OCI-LY7 (cell line): ENCODE measurements around the gene GP5. TPM values are rescaled to one million over a fixed set of nuclear protein-coding genes. Genes with fewer than 3 reads are reported as not detected.

ENCODE experiments used
- BruUV-seq: library from RNA; stranded (reverse); fragments of 400-500 nt; replicated peaks from 2 replicates; lab custom pipeline; 2021; lab: Mats Ljungman, UMichigan
- CTCF ChIA-PET: fragments of 300-600 bp; sonication (Branson Sonifier 250); formaldehyde crosslinking; loops from one replicate; lab custom pipeline; 2022; ENCODE audit warnings: antibody characterized with exemption; ENCODE audit not compliant: unreplicated experiment; lab: Charles Lee
- POLR2A ChIA-PET: fragments of 300-600 bp; sonication (Branson Sonifier 250); formaldehyde crosslinking; loops from one replicate; lab custom pipeline; 2022; ENCODE audit warnings: antibody characterized with exemption; lab: Charles Lee
- DNase-seq: peaks from one replicate; pipeline ENCODE4 v3.0.0-alpha.2; 2015; ENCODE audit warnings: low spot score
- H2AFZ ChIP-seq: fragments of 200-600 bp; sonication (generic), shearing (Covaris generic); 2 replicates; pipeline ENCODE4 v1.6.1; 2014; ENCODE audit warnings: mild to moderate bottlenecking, antibody characterized with exemption, low read length, moderate library complexity
- H3K27ac ChIP-seq: fragments of 200-600 bp; sonication (generic); 2 replicates; pipeline ENCODE4 v1.5.1; 2014; ENCODE audit warnings: mixed run types, low read depth, mild to moderate bottlenecking, moderate library complexity, low read length, inconsistent platforms; ENCODE audit not compliant: poor library complexity, severe bottlenecking
- H3K36me3 ChIP-seq: fragments of 200-600 bp; sonication (generic); 2 replicates; pipeline ENCODE4 v1.6.1; 2014; ENCODE audit warnings: mild to moderate bottlenecking, antibody characterized with exemption, low read length, moderate library complexity, mixed read lengths; ENCODE audit not compliant: insufficient read depth
- H3K4me1 ChIP-seq: fragments of 200-600 bp; sonication (generic); 2 replicates; pipeline ENCODE4 v1.5.1; 2014; ENCODE audit warnings: mild to moderate bottlenecking, low read length; ENCODE audit not compliant: insufficient read depth, poor library complexity, severe bottlenecking
- H3K4me2 ChIP-seq: fragments of 200-600 bp; sonication (generic); 2 replicates; pipeline ENCODE4 v1.6.1; 2014; ENCODE audit warnings: mild to moderate bottlenecking, low read length
- H3K4me3 ChIP-seq: fragments of 200-600 bp; sonication (generic); 2 replicates; pipeline ENCODE4 v1.5.1; 2014; ENCODE audit warnings: mild to moderate bottlenecking, low read depth, low read length; ENCODE audit not compliant: poor library complexity, severe bottlenecking
- H3K79me2 ChIP-seq: fragments of 200-600 bp; sonication (generic); 2 replicates; pipeline ENCODE4 v1.6.1; 2016; ENCODE audit warnings: low read depth, mild to moderate bottlenecking, low read length, moderate library complexity, mixed read lengths; ENCODE audit not compliant: insufficient read depth
- H3K9me2 ChIP-seq: fragments of 200-600 bp; sonication (generic); 2 replicates; pipeline ENCODE4 v1.6.1; 2016; ENCODE audit warnings: mild to moderate bottlenecking, low read length, mixed read lengths; ENCODE audit not compliant: insufficient read depth
- H3K9me3 ChIP-seq: fragments of 200-600 bp; sonication (generic); 2 replicates; pipeline ENCODE4 v1.6.1; 2014; ENCODE audit warnings: mild to moderate bottlenecking, mixed run types, low read length, mixed read lengths
- H4K20me1 ChIP-seq: fragments of 200-600 bp; sonication (generic); 2 replicates; pipeline ENCODE4 v1.6.1; 2014; ENCODE audit warnings: mild to moderate bottlenecking, antibody characterized with exemption, low read length, moderate library complexity, mixed read lengths; ENCODE audit not compliant: insufficient read depth
- EZH2phosphoT487 ChIP-seq: fragments of 200-600 bp; sonication (generic); IDR thresholded peaks from 2 replicates; pipeline ENCODE4 v1.6.1; 2018; ENCODE audit warnings: low read depth, borderline replicate concordance, mild to moderate bottlenecking, mixed run types, antibody characterized with exemption, low read length, moderate library complexity, mixed read lengths
- intact Hi-C: fragments of 100-400 bp; cut with micrococcal nuclease; formaldehyde crosslinking; loops from one replicate; pipeline ENCODE4 v1.10.0; 2022; ENCODE audit not compliant: unreplicated experiment
- total RNA-seq, 2 experiments: library from RNA; depleted of rRNA in 1 of 2; stranded (reverse); fragments of >200 nt in 1 of 2; shearing (Covaris generic) in 1 of 2; gene quantifications; 2 replicates each; pipeline ENCODE4 v1.2.3, GENCODE V29; 2014 to 2022
- TF ChIP-seq, protein P1 (sequence below): fragments of 200-600 bp; sonication (generic); conservative IDR thresholded peaks from 2 replicates; pipeline ENCODE4 v1.5.1; 2014; ENCODE audit warnings: mild to moderate bottlenecking, antibody characterized with exemption, low read length, moderate library complexity, mixed read lengths

GP5 gene
- total RNA-seq, 2 experiments from 2014 or later, result 0.03 TPM; not detected in 1

DNA sequence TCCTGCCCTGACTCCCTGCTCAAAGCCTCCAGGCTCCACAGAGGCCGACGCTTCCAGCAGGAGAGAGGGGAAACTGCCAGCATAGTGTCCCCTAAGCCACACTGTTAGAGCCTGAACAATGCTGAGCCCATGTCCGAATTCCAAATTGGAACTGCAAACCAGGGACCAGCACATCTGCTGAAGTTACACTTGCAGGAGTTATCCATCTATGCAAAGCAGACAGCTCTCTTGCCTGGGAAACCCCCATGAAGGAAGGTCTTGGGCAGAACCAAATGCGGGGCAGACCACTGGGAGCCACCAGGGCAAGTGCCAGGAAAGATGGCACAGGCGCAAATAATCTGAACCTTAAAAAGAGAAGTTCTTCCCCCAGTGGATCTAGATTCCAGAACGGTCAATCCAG is 30.1 kb downstream of the GP5 start:
- ChIA-PET CTCF (no interaction called here), POLR2A (no interaction called here)
- no peaks in the 10 kb centered on the region for H3K9me3 ChIP-seq
- H3K9me2 ChIP-seq, result no peaks in the 10 kb centered on the region
- no peak for TF ChIP-seq EZH2phosphoT487
- TF ChIP-seq, protein P1, sequence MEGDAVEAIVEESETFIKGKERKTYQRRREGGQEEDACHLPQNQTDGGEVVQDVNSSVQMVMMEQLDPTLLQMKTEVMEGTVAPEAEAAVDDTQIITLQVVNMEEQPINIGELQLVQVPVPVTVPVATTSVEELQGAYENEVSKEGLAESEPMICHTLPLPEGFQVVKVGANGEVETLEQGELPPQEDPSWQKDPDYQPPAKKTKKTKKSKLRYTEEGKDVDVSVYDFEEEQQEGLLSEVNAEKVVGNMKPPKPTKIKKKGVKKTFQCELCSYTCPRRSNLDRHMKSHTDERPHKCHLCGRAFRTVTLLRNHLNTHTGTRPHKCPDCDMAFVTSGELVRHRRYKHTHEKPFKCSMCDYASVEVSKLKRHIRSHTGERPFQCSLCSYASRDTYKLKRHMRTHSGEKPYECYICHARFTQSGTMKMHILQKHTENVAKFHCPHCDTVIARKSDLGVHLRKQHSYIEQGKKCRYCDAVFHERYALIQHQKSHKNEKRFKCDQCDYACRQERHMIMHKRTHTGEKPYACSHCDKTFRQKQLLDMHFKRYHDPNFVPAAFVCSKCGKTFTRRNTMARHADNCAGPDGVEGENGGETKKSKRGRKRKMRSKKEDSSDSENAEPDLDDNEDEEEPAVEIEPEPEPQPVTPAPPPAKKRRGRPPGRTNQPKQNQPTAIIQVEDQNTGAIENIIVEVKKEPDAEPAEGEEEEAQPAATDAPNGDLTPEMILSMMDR, result no peak
- H3K4me2 ChIP-seq, result no peak overlapping the region
- intact Hi-C loops, result no loop called here
- no peaks in the 10 kb centered on the region for H3K79me2 ChIP-seq
- DNase-seq, result no peak
- no peaks in the 10 kb centered on the region for H4K20me1 ChIP-seq
- no TSS peak for BruUV-seq
- no peak overlapping the region for H3K4me3 ChIP-seq
- no peak overlapping the region for H2AFZ ChIP-seq
- H3K36me3 ChIP-seq, result no peaks in the 10 kb centered on the region
- H3K27ac ChIP-seq, result no peak overlapping the region
- peaks cover 14% of the 10 kb centered on the region for H3K4me1 ChIP-seq

DNA sequence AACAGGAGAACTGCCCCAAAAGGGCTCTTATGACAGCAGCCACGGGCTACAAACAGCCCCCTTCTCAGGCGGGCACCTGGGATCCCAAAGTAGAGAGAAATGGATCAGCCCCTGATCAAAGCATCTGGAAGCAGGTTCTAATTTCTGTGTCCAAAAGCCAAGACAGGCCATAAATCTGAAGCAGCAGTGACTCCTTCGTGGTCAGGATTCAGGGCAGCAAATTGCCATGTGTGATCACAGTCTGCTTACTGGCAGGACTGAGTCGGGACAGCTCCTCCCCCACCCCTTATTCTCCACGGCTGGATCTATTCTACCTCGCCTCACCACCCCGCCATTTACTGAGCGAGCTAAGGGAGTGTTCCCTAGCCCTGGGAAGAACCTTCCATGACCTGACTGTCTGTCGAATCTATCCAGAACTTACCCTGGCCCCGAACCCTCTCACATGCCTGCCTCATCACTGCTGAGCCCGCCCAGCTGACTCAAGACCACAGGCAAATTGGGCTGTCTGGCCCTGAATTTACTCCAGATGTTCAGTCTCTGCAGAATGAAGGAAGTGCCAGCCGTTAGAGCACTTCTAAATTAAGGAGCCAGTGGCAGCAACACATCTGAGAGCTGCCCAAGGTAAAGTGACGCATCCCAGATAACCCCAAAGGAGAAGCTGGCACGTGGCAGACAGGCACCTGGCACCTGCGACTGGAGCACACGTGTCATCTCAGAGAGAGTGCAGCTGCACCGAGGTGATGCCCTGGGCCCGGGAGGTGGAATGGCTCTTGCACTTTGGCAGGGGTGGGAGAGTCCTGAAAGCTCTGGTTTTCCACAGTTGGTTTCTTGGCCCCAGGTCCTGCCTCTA is 30.8 kb downstream of the GP5 start:
- Histone ChIP-seq H3K27ac (no peak overlapping the region), H2AFZ (no peak overlapping the region), H3K4me3 (no peak overlapping the region), H3K36me3 (no peaks in the 10 kb centered on the region), H3K4me2 (no peak overlapping the region), H4K20me1 (no peaks in the 10 kb centered on the region), H3K4me1 (peaks cover 14% of the 10 kb centered on the region), H3K9me2 (no peaks in the 10 kb centered on the region), H3K9me3 (no peaks in the 10 kb centered on the region), H3K79me2 (no peaks in the 10 kb centered on the region)
- peak; percentile 31 for DNase-seq
- intact Hi-C loops, result no loop called here
- CTCF ChIA-PET, result no interaction called here
- POLR2A ChIA-PET, result no interaction called here
- no TSS peak for BruUV-seq
- TF ChIP-seq EZH2phosphoT487, result no peak
- TF ChIP-seq, protein P1, result no peak

DNA sequence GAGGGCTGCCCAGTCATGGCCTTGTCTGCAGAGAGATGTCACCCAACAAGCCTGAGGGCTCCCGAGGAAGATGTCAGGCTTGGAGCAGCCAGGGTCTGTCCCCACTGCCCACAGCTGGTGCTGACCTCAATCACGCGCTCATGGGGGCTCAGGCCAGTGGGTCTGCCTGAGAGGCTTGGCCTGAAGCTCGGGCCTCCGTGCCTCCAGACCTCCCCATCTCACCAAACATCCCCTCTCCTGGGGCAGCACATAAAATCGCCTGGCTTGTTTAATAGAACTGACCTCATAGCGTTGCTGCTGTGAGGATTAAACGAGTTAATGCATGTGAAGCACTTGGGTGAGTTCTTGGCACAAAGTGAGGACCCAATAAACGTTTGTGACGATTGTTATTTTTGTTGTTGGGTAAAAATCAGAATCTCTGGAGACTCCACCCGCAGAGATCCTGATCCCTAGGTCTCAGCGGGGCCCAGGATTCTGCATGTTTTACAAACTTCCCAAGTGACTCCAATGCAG is 33.0 kb downstream of the GP5 start:
- DNase-seq, result no peak
- no peaks in the 10 kb centered on the region for H3K79me2 ChIP-seq
- H3K4me2 ChIP-seq, result no peak overlapping the region
- BruUV-seq, result no TSS peak
- no peak for TF ChIP-seq EZH2phosphoT487
- TF ChIP-seq, protein P1, result no peak
- no peaks in the 10 kb centered on the region for H3K9me2 ChIP-seq
- H3K36me3 ChIP-seq, result no peaks in the 10 kb centered on the region
- peaks cover 14% of the 10 kb centered on the region for H3K4me1 ChIP-seq
- POLR2A ChIA-PET, result no interaction called here
- intact Hi-C loops, result no loop called here
- no peaks in the 10 kb centered on the region for H3K9me3 ChIP-seq
- H2AFZ ChIP-seq, result no peak overlapping the region
- CTCF ChIA-PET, result no interaction called here
- no peak overlapping the region for H3K27ac ChIP-seq
- H4K20me1 ChIP-seq, result no peaks in the 10 kb centered on the region
- no peak overlapping the region for H3K4me3 ChIP-seq
